HepG2 (cell line): ENCODE data around the gene RPS5. TPM values are rescaled to one million over a fixed set of nuclear protein-coding genes. Genes with fewer than 3 reads are reported as not detected.

Experiments
- ATF1 ChIP-seq: IDR thresholded peaks from 2 replicates; pipeline ENCODE4 v1.6.1; 2016; ENCODE audit warnings: mild to moderate bottlenecking, control low read depth
- CSRNP1 ChIP-seq: sonication (generic); formaldehyde crosslinking; IDR thresholded peaks from 2 replicates; pipeline ENCODE4 v1.8.1; 2023; ENCODE audit warnings: mild to moderate bottlenecking, missing genetic modification reagents
- KLF11 ChIP-seq: IDR thresholded peaks from 2 replicates; pipeline ENCODE4 v1.6.1; 2016; ENCODE audit warnings: missing compliant biosample characterization
- RBM39 ChIP-seq: fragments of 200-400 bp; formaldehyde crosslinking; IDR thresholded peaks from one replicate; pipeline ENCODE4 v1.6.1; 2018; ENCODE audit warnings: antibody characterized with exemption, mild to moderate bottlenecking, low read depth, low read length; ENCODE audit not compliant: poor library complexity, severe bottlenecking
- REL ChIP-seq: sonication (generic); formaldehyde crosslinking; conservative IDR thresholded peaks from 2 replicates; pipeline ENCODE4 v1.8.0; 2022; ENCODE audit warnings: mild to moderate bottlenecking, missing genetic modification reagents, moderate library complexity
- THRA ChIP-seq: sonication (generic); formaldehyde crosslinking; IDR thresholded peaks from 2 replicates; pipeline ENCODE4 v1.4.0; 2020; ENCODE audit warnings: missing genetic modification reagents, borderline replicate concordance
- THYN1 ChIP-seq: sonication (generic); formaldehyde crosslinking; IDR thresholded peaks from 2 replicates; pipeline ENCODE4 v1.8.1; 2023; ENCODE audit warnings: low read depth, mild to moderate bottlenecking, moderate library complexity, missing genetic modification reagents, borderline replicate concordance
- TRIM24 ChIP-seq: sonication (generic); formaldehyde crosslinking; IDR thresholded peaks from 2 replicates; pipeline ENCODE4 v1.8.0; 2022; ENCODE audit warnings: mild to moderate bottlenecking, missing genetic modification reagents
- XRCC5 ChIP-seq: fragments of 200-400 bp; formaldehyde crosslinking; optimal IDR thresholded peaks from 2 replicates; pipeline ENCODE3; 2017; ENCODE audit warnings: mild to moderate bottlenecking, low read length
- ZFP1 ChIP-seq: IDR thresholded peaks from 2 replicates; pipeline ENCODE4 v1.6.1; 2016
- ZNF232 ChIP-seq: sonication (generic); formaldehyde crosslinking; IDR thresholded peaks from 2 replicates; pipeline ENCODE4 v1.4.0; 2020; ENCODE audit warnings: missing genetic modification reagents, borderline replicate concordance
- ZNF441 ChIP-seq: sonication (generic); formaldehyde crosslinking; IDR thresholded peaks from 2 replicates; pipeline ENCODE4 v1.7.0; 2021; ENCODE audit warnings: missing genetic modification reagents, borderline replicate concordance
- ZNF501 ChIP-seq: sonication (generic); formaldehyde crosslinking; IDR thresholded peaks from 2 replicates; pipeline ENCODE4 v1.5.1; 2020; ENCODE audit warnings: mild to moderate bottlenecking, moderate library complexity, missing genetic modification reagents
- polyA plus RNA-seq, 8 experiments: library from polyadenylated mRNA; depleted of rRNA in 3 of 8; stranded (reverse) in 7 of 8; unstranded in 1 of 8; fragments of >200 nt; fragmentation: Illumina TruSeq in 4 of 8; extraction: Trizol in 4 of 8; gene quantifications; 2 replicates each; pipeline versions ENCODE4 v1.2.1 to v1.2.3, GENCODE V29; 2011 to 2016; ENCODE audit warnings: low read depth in 4 of 8, missing spikeins in 1 of 8, mixed read lengths in 1 of 8; ENCODE audit not compliant: insufficient read depth in 1 of 8
- total RNA-seq, 5 experiments: library from RNA; depleted of rRNA; stranded (reverse); fragments of >200 nt; fragmentation: Illumina TruSeq; extraction: Trizol; gene quantifications; 2 replicates each; pipeline ENCODE4 v1.2.3, GENCODE V29; 2016; ENCODE audit warnings: low read depth in 1 of 5
- TF ChIP-seq, protein P1 (sequence below): sonication (generic); formaldehyde crosslinking; IDR thresholded peaks from 2 replicates; pipeline ENCODE4 v1.5.1; 2020; ENCODE audit warnings: mild to moderate bottlenecking, missing genetic modification reagents, moderate library complexity
- TF ChIP-seq, protein P2 (sequence below): sonication (generic); formaldehyde crosslinking; IDR thresholded peaks from 2 replicates; pipeline ENCODE4; 2020; ENCODE audit warnings: missing genetic modification reagents, mild to moderate bottlenecking, borderline replicate concordance
- TF ChIP-seq, protein P3 (sequence below): IDR thresholded peaks from 2 replicates; pipeline ENCODE4 v1.6.1; 2018; ENCODE audit warnings: missing genetic modification reagents

Gene RPS5
- total and polyA plus RNA-seq, 2 of the 13 experiments (the other 11 are each of a cell fraction or from before 2014, with no cell fraction given), result 1,544 to 4,408 TPM

- TF ChIP-seq ZFP1 (CRISPR knock-in tag) (no peak), ATF1 (CRISPR knock-in tag) (peak; percentile 93), ZNF441 (CRISPR knock-in tag) (peak; percentile 63; the same call in 1 of the 2 replicates), CSRNP1 (CRISPR knock-in tag) (peak; percentile 48), XRCC5 (peak; percentile 34), ZNF501 (CRISPR knock-in tag) (peak; percentile 83), THRA (CRISPR knock-in tag) (peak; percentile 14; the same call in 1 of the 2 replicates), RBM39 (no peak), TRIM24 (CRISPR knock-in tag) (no peak), ZNF232 (CRISPR knock-in tag) (peak; percentile 30; the same call in 1 of the 2 replicates), KLF11 (CRISPR knock-in tag) (no peak; the same call in 1 of the 2 replicates), REL (CRISPR knock-in tag) (0 out of 2 replicates have a peak, but pooled peaks have one; percentile 90), THYN1 (no peak)
- TF ChIP-seq, protein P1, sequence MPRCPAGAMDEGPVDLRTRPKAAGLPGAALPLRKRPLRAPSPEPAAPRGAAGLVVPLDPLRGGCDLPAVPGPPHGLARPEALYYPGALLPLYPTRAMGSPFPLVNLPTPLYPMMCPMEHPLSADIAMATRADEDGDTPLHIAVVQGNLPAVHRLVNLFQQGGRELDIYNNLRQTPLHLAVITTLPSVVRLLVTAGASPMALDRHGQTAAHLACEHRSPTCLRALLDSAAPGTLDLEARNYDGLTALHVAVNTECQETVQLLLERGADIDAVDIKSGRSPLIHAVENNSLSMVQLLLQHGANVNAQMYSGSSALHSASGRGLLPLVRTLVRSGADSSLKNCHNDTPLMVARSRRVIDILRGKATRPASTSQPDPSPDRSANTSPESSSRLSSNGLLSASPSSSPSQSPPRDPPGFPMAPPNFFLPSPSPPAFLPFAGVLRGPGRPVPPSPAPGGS (CRISPR knock-in tag), result no peak; the same call in 1 of the 2 replicates
- TF ChIP-seq, protein P2, sequence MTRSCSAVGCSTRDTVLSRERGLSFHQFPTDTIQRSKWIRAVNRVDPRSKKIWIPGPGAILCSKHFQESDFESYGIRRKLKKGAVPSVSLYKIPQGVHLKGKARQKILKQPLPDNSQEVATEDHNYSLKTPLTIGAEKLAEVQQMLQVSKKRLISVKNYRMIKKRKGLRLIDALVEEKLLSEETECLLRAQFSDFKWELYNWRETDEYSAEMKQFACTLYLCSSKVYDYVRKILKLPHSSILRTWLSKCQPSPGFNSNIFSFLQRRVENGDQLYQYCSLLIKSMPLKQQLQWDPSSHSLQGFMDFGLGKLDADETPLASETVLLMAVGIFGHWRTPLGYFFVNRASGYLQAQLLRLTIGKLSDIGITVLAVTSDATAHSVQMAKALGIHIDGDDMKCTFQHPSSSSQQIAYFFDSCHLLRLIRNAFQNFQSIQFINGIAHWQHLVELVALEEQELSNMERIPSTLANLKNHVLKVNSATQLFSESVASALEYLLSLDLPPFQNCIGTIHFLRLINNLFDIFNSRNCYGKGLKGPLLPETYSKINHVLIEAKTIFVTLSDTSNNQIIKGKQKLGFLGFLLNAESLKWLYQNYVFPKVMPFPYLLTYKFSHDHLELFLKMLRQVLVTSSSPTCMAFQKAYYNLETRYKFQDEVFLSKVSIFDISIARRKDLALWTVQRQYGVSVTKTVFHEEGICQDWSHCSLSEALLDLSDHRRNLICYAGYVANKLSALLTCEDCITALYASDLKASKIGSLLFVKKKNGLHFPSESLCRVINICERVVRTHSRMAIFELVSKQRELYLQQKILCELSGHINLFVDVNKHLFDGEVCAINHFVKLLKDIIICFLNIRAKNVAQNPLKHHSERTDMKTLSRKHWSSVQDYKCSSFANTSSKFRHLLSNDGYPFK (CRISPR knock-in tag), result peak; percentile 80; the same call in 1 of the 2 replicates
- TF ChIP-seq, protein P3, sequence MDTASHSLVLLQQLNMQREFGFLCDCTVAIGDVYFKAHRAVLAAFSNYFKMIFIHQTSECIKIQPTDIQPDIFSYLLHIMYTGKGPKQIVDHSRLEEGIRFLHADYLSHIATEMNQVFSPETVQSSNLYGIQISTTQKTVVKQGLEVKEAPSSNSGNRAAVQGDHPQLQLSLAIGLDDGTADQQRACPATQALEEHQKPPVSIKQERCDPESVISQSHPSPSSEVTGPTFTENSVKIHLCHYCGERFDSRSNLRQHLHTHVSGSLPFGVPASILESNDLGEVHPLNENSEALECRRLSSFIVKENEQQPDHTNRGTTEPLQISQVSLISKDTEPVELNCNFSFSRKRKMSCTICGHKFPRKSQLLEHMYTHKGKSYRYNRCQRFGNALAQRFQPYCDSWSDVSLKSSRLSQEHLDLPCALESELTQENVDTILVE, result peak; percentile 35; the same call in 1 of the 2 replicates
Measured at GRCh38 chr19:58386576-58387337, at the start of gene RPS5 (continued).
